ENCODE results near the gene LY9. TPM values are rescaled to one million over a fixed set of nuclear protein-coding genes. Genes with fewer than 3 reads are reported as not detected.
A peak's percentile ranks its signal among the peaks of the same experiment; 100 is the strongest.

LY9 gene
- total and polyA plus RNA-seq, 4 donors = 0.21 to 1.5 (median 0.63) TPM

DNA sequence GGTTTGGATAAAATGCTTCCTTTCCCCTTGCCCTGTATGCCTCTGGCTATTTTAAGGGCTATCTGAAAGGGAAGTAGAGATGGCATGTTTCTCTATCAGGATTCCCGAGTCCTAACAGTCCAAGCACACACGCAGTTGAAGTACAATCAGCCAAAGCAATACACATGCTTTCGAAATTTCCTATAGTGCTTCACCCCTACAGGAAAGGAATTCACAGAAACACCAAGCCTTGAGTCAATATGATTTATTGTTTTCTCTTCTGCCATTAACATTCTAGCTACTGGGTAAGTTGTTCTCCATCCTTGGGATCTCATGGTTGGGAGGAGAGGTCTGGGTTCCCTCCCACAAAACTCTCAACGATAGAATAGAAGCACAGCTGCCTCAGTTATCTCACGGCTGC lies 80.3 kb downstream of the LY9 start:
- no peaks in the 10 kb centered on the region for H3K36me3 ChIP-seq (ENCODE audit: control insufficient read depth in 4 of 4, insufficient read depth in 3 of 4, low read depth in 1 of 4, low read length in 3 of 4)
- no peaks in the 10 kb centered on the region for H3K4me1 ChIP-seq (ENCODE audit: control insufficient read depth in 4 of 4, insufficient read depth in 4 of 4, low read length in 3 of 4)
- DNase-seq (ENCODE audit: low spot score) = no peak
- no peak overlapping the region for H3K27ac ChIP-seq (ENCODE audit: low read depth in 1 of 2, low read length in 2 of 2)
- no peaks in the 10 kb centered on the region for H3K9me3 ChIP-seq (ENCODE audit: control insufficient read depth in 4 of 4, low read length in 3 of 4)
- TF ChIP-seq, protein P1, sequence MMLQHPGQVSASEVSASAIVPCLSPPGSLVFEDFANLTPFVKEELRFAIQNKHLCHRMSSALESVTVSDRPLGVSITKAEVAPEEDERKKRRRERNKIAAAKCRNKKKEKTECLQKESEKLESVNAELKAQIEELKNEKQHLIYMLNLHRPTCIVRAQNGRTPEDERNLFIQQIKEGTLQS (IDR thresholded peaks at IDR 0.05) = no peak
- no peak for TF ChIP-seq FOXA1 (IDR thresholded peaks at IDR 0.05)
- no peak for TF ChIP-seq HNF4A (conservative IDR thresholded peaks at IDR 0.05)
- H3K27me3 ChIP-seq (ENCODE audit: control insufficient read depth in 4 of 4, insufficient read depth in 4 of 4, low read length in 3 of 4) = peaks cover 0 to 2% (median 0%) of the 10 kb centered on the region in 4 donors
- no peak overlapping the region for H3K4me3 ChIP-seq (ENCODE audit: low read depth in 1 of 3, low read length in 3 of 3)
- H3K9ac ChIP-seq (ENCODE audit: low read depth in 1 of 2, low read length in 2 of 2) = no peak overlapping the region
- WGBS = 69% methylated on average over 5 of the region's 5 CpGs

DNA sequence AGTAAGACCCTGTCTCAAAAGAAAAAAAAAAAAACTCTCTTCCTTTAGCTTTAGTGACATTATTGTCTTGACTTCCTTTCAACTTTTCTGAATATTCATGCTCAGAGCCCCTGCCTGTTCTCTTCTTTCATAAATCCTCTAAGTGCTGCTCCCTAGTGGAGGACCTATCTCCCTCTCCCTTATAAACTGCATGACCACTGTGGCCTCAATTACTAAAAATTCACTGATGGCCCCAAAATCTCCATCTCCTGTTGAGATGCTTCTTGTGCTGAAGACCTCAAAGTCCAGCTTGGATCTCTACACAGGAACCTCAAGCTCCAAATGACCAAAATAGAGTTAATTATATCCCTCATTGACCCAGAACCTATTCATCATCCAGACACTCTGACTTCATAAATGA lies 81.2 kb downstream of the LY9 start:
- Histone ChIP-seq H3K36me3 (ENCODE audit: control insufficient read depth in 4 of 4, insufficient read depth in 3 of 4, low read depth in 1 of 4, low read length in 3 of 4) (no peaks in the 10 kb centered on the region), H3K9ac (ENCODE audit: low read depth in 1 of 2, low read length in 2 of 2) (no peak overlapping the region), H3K4me3 (ENCODE audit: low read depth in 1 of 3, low read length in 3 of 3) (no peak overlapping the region), H3K9me3 (ENCODE audit: control insufficient read depth in 4 of 4, low read length in 3 of 4) (no peaks in the 10 kb centered on the region), H3K27me3 (ENCODE audit: control insufficient read depth in 4 of 4, insufficient read depth in 4 of 4, low read length in 3 of 4) (peaks cover 0 to 2% (median 0%) of the 10 kb centered on the region in 4 donors), H3K4me1 (ENCODE audit: control insufficient read depth in 4 of 4, insufficient read depth in 4 of 4, low read length in 3 of 4) (no peaks in the 10 kb centered on the region), H3K27ac (ENCODE audit: low read depth in 1 of 2, low read length in 2 of 2) (no peak overlapping the region)
- TF ChIP-seq, protein P2, sequence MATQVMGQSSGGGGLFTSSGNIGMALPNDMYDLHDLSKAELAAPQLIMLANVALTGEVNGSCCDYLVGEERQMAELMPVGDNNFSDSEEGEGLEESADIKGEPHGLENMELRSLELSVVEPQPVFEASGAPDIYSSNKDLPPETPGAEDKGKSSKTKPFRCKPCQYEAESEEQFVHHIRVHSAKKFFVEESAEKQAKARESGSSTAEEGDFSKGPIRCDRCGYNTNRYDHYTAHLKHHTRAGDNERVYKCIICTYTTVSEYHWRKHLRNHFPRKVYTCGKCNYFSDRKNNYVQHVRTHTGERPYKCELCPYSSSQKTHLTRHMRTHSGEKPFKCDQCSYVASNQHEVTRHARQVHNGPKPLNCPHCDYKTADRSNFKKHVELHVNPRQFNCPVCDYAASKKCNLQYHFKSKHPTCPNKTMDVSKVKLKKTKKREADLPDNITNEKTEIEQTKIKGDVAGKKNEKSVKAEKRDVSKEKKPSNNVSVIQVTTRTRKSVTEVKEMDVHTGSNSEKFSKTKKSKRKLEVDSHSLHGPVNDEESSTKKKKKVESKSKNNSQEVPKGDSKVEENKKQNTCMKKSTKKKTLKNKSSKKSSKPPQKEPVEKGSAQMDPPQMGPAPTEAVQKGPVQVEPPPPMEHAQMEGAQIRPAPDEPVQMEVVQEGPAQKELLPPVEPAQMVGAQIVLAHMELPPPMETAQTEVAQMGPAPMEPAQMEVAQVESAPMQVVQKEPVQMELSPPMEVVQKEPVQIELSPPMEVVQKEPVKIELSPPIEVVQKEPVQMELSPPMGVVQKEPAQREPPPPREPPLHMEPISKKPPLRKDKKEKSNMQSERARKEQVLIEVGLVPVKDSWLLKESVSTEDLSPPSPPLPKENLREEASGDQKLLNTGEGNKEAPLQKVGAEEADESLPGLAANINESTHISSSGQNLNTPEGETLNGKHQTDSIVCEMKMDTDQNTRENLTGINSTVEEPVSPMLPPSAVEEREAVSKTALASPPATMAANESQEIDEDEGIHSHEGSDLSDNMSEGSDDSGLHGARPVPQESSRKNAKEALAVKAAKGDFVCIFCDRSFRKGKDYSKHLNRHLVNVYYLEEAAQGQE (IDR thresholded peaks at IDR 0.05) = no peak
- TF ChIP-seq RAD21 (IDR thresholded peaks at IDR 0.05) = peak; percentile 26 to 64
- TF ChIP-seq, protein P3, sequence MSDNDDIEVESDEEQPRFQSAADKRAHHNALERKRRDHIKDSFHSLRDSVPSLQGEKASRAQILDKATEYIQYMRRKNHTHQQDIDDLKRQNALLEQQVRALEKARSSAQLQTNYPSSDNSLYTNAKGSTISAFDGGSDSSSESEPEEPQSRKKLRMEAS (IDR thresholded peaks at IDR 0.05) = no peak
- TF ChIP-seq, protein P4, sequence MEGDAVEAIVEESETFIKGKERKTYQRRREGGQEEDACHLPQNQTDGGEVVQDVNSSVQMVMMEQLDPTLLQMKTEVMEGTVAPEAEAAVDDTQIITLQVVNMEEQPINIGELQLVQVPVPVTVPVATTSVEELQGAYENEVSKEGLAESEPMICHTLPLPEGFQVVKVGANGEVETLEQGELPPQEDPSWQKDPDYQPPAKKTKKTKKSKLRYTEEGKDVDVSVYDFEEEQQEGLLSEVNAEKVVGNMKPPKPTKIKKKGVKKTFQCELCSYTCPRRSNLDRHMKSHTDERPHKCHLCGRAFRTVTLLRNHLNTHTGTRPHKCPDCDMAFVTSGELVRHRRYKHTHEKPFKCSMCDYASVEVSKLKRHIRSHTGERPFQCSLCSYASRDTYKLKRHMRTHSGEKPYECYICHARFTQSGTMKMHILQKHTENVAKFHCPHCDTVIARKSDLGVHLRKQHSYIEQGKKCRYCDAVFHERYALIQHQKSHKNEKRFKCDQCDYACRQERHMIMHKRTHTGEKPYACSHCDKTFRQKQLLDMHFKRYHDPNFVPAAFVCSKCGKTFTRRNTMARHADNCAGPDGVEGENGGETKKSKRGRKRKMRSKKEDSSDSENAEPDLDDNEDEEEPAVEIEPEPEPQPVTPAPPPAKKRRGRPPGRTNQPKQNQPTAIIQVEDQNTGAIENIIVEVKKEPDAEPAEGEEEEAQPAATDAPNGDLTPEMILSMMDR (IDR thresholded peaks at IDR 0.05; ENCODE audit: low read depth, low read length, missing input control) = peak; percentile 18
- no peak for TF ChIP-seq HNF4A (conservative IDR thresholded peaks at IDR 0.05)
- no peak for TF ChIP-seq HNF4G (IDR thresholded peaks at IDR 0.05)
- TF ChIP-seq TAF1 (conservative IDR thresholded peaks at IDR 0.05) = no peak
- DNase-seq (ENCODE audit: low spot score) = no peak

Other genes starting within 250 kb of the LY9 start
- gene CD84, start 216.7 kb upstream of the LY9 start, total RNA-seq = 1 to 10 TPM; 5.8 to 8.8 TPM
- 1 to 10 TPM; 2.1 to 3.0 TPM for gene CD84, start 216.7 kb upstream of the LY9 start, polyA plus RNA-seq
- 1 to 10 TPM in 1 of 2 donors, under 1 TPM in 1; 0.09 to 1.1 TPM for gene SLAMF1, start 149.1 kb upstream of the LY9 start, total RNA-seq
- gene SLAMF1, start 149.1 kb upstream of the LY9 start, polyA plus RNA-seq = under 1 TPM; 0.13 to 0.21 TPM
- 10 to 100 TPM in 1 of 2 donors, 1 to 10 TPM in 1; 7.0 to 10.0 TPM for gene CD48, start 84.4 kb upstream of the LY9 start, total RNA-seq
- 1 to 10 TPM; 2.5 to 3.2 TPM for gene CD48, start 84.4 kb upstream of the LY9 start, polyA plus RNA-seq
- gene SLAMF7, start 56.9 kb upstream of the LY9 start, total RNA-seq = 1 to 10 TPM; 1.0 to 1.1 TPM
- 1 to 10 TPM in 1 of 2 donors, under 1 TPM in 1; 0.80 to 2.9 TPM for gene SLAMF7, start 56.9 kb upstream of the LY9 start, polyA plus RNA-seq
- 1 to 10 TPM; 2.4 to 6.6 TPM for gene CD244, start 66.7 kb downstream of the LY9 start, total RNA-seq
- gene CD244, start 66.7 kb downstream of the LY9 start, polyA plus RNA-seq = 1 to 10 TPM in 1 of 2 donors, under 1 TPM in 1; 0.85 to 1.1 TPM
- 10 to 100 TPM in 1 of 2 donors, 1 to 10 TPM in 1; 5.0 to 13.4 TPM for gene ITLN1, start 89.0 kb downstream of the LY9 start, total RNA-seq
- 1 to 10 TPM; 3.7 to 6.1 TPM for gene ITLN1, start 89.0 kb downstream of the LY9 start, polyA plus RNA-seq
- under 1 TPM in 1 of 2 donors, not detected in 1; 0.50 TPM for gene ITLN2, start 158.6 kb downstream of the LY9 start, total RNA-seq
- under 1 TPM in 1 of 2 donors, not detected in 1; 0.12 TPM for gene ITLN2, start 158.6 kb downstream of the LY9 start, polyA plus RNA-seq
- gene F11R, start 225.0 kb downstream of the LY9 start, total RNA-seq = 10 to 100 TPM; 45.9 to 80.4 TPM
- gene F11R, start 225.0 kb downstream of the LY9 start, polyA plus RNA-seq = 10 to 100 TPM; 25.8 to 45.3 TPM
- 10 to 100 TPM; 10.9 to 23.6 TPM for gene TSTD1, start 242.8 kb downstream of the LY9 start, total RNA-seq
- gene TSTD1, start 242.8 kb downstream of the LY9 start, polyA plus RNA-seq = 10 to 100 TPM; 45.9 to 67.5 TPM
- gene USF1, start 249.8 kb downstream of the LY9 start, total RNA-seq = 10 to 100 TPM; 29.8 to 43.5 TPM
- gene USF1, start 249.8 kb downstream of the LY9 start, polyA plus RNA-seq = 10 to 100 TPM; 19.2 to 24.5 TPM